ENCODE results near the gene SDHB.

- no peak for TF ChIP-seq CTCF (IDR thresholded peaks at IDR 0.05; ENCODE audit: insufficient read depth, low read length, poor library complexity, severe bottlenecking)
- TF ChIP-seq EZH2phosphoT487 (conservative IDR thresholded peaks at IDR 0.05; ENCODE audit: low read length), result no peak
Observed at GRCh38 chr1:16972189-16972895, 81.5 kb downstream of the SDHB start.
